KMS-11 (cell line): ENCODE data around the gene DCTPP1.
A peak's percentile ranks its signal among the peaks of the same experiment; 100 is the strongest.

Experiments used
- H2AFZ ChIP-seq: fragments of 200-600 bp; sonication (generic); 2 replicates; pipeline ENCODE4 v1.6.1; 2016; ENCODE audit warnings: antibody characterized with exemption, mixed run types, low read depth
- H3K27ac ChIP-seq: fragments of 200-600 bp; sonication (generic); 2 replicates; pipeline ENCODE4 v1.6.1; 2016; ENCODE audit warnings: mild to moderate bottlenecking, mixed run types
- H3K27me3 ChIP-seq: fragments of 200-600 bp; sonication (generic); 2 replicates; pipeline ENCODE4 v1.6.1; 2017; ENCODE audit warnings: mild to moderate bottlenecking, low read depth, mixed run types, moderate library complexity; ENCODE audit not compliant: insufficient read depth
- H3K36me3 ChIP-seq: fragments of 200-600 bp; sonication (generic); 2 replicates; pipeline ENCODE4 v1.6.1; 2017; ENCODE audit warnings: mild to moderate bottlenecking, mixed run types; ENCODE audit not compliant: insufficient read depth
- H3K4me1 ChIP-seq: fragments of 200-600 bp; sonication (generic); 2 replicates; pipeline ENCODE4 v1.6.1; 2016; ENCODE audit warnings: mild to moderate bottlenecking, low read depth, mixed run types; ENCODE audit not compliant: poor library complexity, severe bottlenecking
- H3K4me2 ChIP-seq: fragments of 200-600 bp; sonication (generic); 2 replicates; pipeline ENCODE4 v1.7.0; 2016; ENCODE audit warnings: mild to moderate bottlenecking, mixed run types
- H3K4me3 ChIP-seq: fragments of 200-600 bp; sonication (generic); IDR thresholded peaks from 2 replicates; pipeline ENCODE4 v1.6.1; 2017; ENCODE audit warnings: low read depth, low read length, mixed read lengths; ENCODE audit not compliant: insufficient read depth
- H3K79me2 ChIP-seq: fragments of 200-600 bp; sonication (generic); 2 replicates; pipeline ENCODE4 v1.6.1; 2016; ENCODE audit warnings: low read depth, mixed run types; ENCODE audit not compliant: insufficient read depth
- H3K9ac ChIP-seq: fragments of 200-600 bp; sonication (generic); 2 replicates; pipeline ENCODE4 v1.6.1; 2016; ENCODE audit warnings: mild to moderate bottlenecking, mixed run types
- H4K20me1 ChIP-seq: fragments of 200-600 bp; sonication (generic); 2 replicates; pipeline ENCODE4 v1.6.1; 2016; ENCODE audit warnings: mild to moderate bottlenecking, mixed run types; ENCODE audit not compliant: insufficient read depth
- TF ChIP-seq, protein P1 (sequence below): fragments of 200-600 bp; sonication (generic); conservative IDR thresholded peaks from 2 replicates; pipeline ENCODE4 v1.6.1; 2017; ENCODE audit warnings: low read depth, mild to moderate bottlenecking, antibody characterized with exemption, low read length, moderate library complexity, mixed read lengths

DCTPP1 gene

GRCh38 chr16:30378236-30379157 is 51.3 kb downstream of the DCTPP1 start:
- H3K79me2 ChIP-seq = 0 out of 2 replicates have a peak, but pooled peaks cover 4% of the 10 kb centered on the region
- peak overlapping the region; percentile 88 for H3K9ac ChIP-seq
- peak overlapping the region; percentile 98 for H2AFZ ChIP-seq
- H3K27ac ChIP-seq = peak overlapping the region; percentile 99
- H3K27me3 ChIP-seq = no peaks in the 10 kb centered on the region
- no peaks in the 10 kb centered on the region for H4K20me1 ChIP-seq
- H3K36me3 ChIP-seq = no peaks in the 10 kb centered on the region
- TF ChIP-seq, protein P1, sequence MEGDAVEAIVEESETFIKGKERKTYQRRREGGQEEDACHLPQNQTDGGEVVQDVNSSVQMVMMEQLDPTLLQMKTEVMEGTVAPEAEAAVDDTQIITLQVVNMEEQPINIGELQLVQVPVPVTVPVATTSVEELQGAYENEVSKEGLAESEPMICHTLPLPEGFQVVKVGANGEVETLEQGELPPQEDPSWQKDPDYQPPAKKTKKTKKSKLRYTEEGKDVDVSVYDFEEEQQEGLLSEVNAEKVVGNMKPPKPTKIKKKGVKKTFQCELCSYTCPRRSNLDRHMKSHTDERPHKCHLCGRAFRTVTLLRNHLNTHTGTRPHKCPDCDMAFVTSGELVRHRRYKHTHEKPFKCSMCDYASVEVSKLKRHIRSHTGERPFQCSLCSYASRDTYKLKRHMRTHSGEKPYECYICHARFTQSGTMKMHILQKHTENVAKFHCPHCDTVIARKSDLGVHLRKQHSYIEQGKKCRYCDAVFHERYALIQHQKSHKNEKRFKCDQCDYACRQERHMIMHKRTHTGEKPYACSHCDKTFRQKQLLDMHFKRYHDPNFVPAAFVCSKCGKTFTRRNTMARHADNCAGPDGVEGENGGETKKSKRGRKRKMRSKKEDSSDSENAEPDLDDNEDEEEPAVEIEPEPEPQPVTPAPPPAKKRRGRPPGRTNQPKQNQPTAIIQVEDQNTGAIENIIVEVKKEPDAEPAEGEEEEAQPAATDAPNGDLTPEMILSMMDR = no peak
- peaks cover 10% of the 10 kb centered on the region for H3K4me1 ChIP-seq
- H3K4me3 ChIP-seq = peak overlapping the region; percentile 68
- peak overlapping the region; percentile 97 for H3K4me2 ChIP-seq

GRCh38 chr16:30377812-30378235 is 52.0 kb downstream of the DCTPP1 start:
- Histone ChIP-seq H3K27me3 (no peaks in the 10 kb centered on the region), H3K9ac (peak overlapping the region; percentile 88), H3K79me2 (0 out of 2 replicates have a peak, but pooled peaks cover 4% of the 10 kb centered on the region), H3K27ac (peak overlapping the region; percentile 99), H3K36me3 (no peaks in the 10 kb centered on the region), H3K4me2 (peak overlapping the region; percentile 97), H3K4me3 (peak overlapping the region; percentile 68), H2AFZ (peak overlapping the region; percentile 91), H4K20me1 (no peaks in the 10 kb centered on the region), H3K4me1 (peaks cover 10% of the 10 kb centered on the region)
- TF ChIP-seq, protein P1 = no peak

DNA sequence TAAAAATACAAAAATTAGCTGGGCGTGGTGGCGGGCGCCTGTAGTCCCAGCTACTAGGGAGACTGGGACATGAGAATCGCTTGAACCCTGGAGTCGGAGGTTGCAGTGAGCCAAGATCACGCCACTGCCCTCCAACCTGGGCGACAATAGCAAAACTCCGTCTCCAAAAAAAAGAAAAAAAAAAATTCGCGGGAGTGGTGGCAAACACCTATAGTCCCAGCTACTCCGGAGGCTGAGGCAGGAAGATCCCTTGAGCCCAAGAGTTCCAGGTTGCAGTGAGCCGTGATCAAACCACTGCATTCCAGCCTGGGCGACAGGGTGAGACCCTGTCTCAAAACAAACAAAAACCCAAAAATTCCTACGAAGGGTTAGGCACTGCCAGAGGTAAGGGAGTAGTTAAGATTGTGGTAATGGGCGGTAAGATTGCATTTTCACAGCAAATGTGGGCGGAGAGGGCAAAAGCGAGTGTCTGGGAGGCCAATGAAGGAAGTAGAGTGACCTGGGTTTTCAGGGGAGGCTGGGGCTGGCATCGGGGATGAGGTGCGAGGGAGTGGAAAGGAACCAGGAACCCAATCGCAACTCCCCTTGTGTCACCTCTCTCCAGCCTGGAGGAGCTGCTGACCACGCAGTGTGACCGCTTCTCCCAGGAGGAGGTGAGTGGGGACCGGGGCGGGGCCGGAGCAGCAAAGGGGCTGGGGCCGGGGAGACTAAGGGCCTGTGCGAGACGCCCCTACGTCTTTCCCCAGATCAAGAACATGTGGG is 52.6 kb downstream of the DCTPP1 start:
- TF ChIP-seq, protein P1 = no peak
- no peaks in the 10 kb centered on the region for H3K36me3 ChIP-seq
- H3K79me2 ChIP-seq = 0 out of 2 replicates have a peak, but pooled peaks cover 4% of the 10 kb centered on the region
- H3K9ac ChIP-seq = peak overlapping the region; percentile 88
- H3K4me2 ChIP-seq = peak overlapping the region; percentile 97
- no peaks in the 10 kb centered on the region for H3K27me3 ChIP-seq
- peak overlapping the region; percentile 91 for H2AFZ ChIP-seq
- H3K4me3 ChIP-seq = peak overlapping the region; percentile 68
- H3K4me1 ChIP-seq = peaks cover 14% of the 10 kb centered on the region
- peak overlapping the region; percentile 99 for H3K27ac ChIP-seq
- H4K20me1 ChIP-seq = no peaks in the 10 kb centered on the region

DNA sequence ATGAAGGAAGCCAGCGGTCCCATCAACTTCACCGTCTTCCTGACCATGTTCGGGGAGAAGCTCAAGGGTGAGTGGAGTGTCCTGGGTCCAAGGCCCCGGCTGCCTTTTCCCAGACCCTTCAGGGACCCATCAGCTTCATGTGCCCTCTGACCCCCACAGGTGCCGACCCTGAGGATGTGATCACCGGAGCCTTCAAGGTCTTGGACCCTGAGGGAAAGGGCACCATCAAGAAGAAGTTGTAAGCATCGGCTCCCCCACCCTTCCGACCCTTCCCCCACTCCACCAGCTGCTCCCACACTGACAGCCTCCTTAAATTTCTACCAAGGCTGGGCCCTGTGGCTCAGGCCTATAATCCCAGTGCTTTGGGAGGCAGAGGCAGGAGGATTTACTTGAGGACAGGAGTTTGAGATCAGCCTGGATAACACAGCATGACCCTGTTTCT is 53.3 kb downstream of the DCTPP1 start:
- H3K27ac ChIP-seq = peak overlapping the region; percentile 99; the same call in 1 of the 2 replicates
- H3K4me1 ChIP-seq = peaks cover 22% of the 10 kb centered on the region
- H3K36me3 ChIP-seq = no peaks in the 10 kb centered on the region
- H3K27me3 ChIP-seq = no peaks in the 10 kb centered on the region
- H3K4me3 ChIP-seq = no peak overlapping the region
- TF ChIP-seq, protein P1 = no peak
- no peak overlapping the region for H3K9ac ChIP-seq
- H4K20me1 ChIP-seq = no peaks in the 10 kb centered on the region
- peak overlapping the region; percentile 97; the same call in 1 of the 2 replicates for H3K4me2 ChIP-seq
- H2AFZ ChIP-seq = no peak overlapping the region
- 0 out of 2 replicates have a peak, but pooled peaks cover 4% of the 10 kb centered on the region for H3K79me2 ChIP-seq
